Neural cell (in vitro differentiated cells): ENCODE measurements around the gene TSPO. TPM values are rescaled to one million over a fixed set of nuclear protein-coding genes. Genes with fewer than 3 reads are reported as not detected.

Experiments
- H2AFZ ChIP-seq: fragments of 200-600, 300-800 bp; sonication (generic), shearing (Covaris generic); 2 replicates; pipeline ENCODE4 v1.6.0; 2014; ENCODE audit warnings: low read depth, mild to moderate bottlenecking, antibody characterized with exemption, low read length, moderate library complexity
- H3F3A ChIP-seq: fragments of 200-600 bp; shearing (Covaris generic); 2 replicates; pipeline ENCODE4 v1.6.1; 2016; ENCODE audit warnings: mild to moderate bottlenecking, moderate library complexity, mixed read lengths, antibody characterized with exemption, low read length; ENCODE audit not compliant: insufficient read depth, poor library complexity, severe bottlenecking
- H3K27ac ChIP-seq: fragments of 200-600, 300-800 bp; sonication (generic), shearing (Covaris generic); 2 replicates; pipeline ENCODE4 v1.5.1; 2014; ENCODE audit warnings: mild to moderate bottlenecking, low read length, moderate library complexity
- H3K27me3 ChIP-seq: fragments of 300-800, 200-600 bp; sonication (generic), shearing (Covaris generic); 2 replicates; pipeline ENCODE4 v1.6.0; 2014; ENCODE audit warnings: mild to moderate bottlenecking, low read depth, low read length, moderate library complexity; ENCODE audit not compliant: insufficient read depth
- H3K36me3 ChIP-seq: fragments of 300-800, 200-600 bp; sonication (generic), shearing (Covaris generic); 2 replicates; pipeline ENCODE4 v1.5.1; 2014; ENCODE audit warnings: mild to moderate bottlenecking, antibody characterized with exemption, low read length, moderate library complexity; ENCODE audit not compliant: insufficient read depth
- H3K4me2 ChIP-seq: fragments of 300-800, 200-600 bp; sonication (generic), shearing (Covaris generic); 2 replicates; pipeline ENCODE4 v1.6.0; 2014; ENCODE audit warnings: mild to moderate bottlenecking, low read length
- H3K4me3 ChIP-seq: fragments of 300-800, 200-600 bp; sonication (generic), shearing (Covaris generic); 2 replicates; pipeline ENCODE4 v1.5.1; 2014; ENCODE audit warnings: mild to moderate bottlenecking, low read length, moderate library complexity
- H3K79me2 ChIP-seq: fragments of 200-600 bp; shearing (Covaris generic); replicated peaks from 2 replicates; pipeline ENCODE4 v1.6.0; 2014; ENCODE audit warnings: mild to moderate bottlenecking, low read length, moderate library complexity; ENCODE audit not compliant: insufficient read depth
- H3K9ac ChIP-seq: fragments of 300-800, 200-600 bp; sonication (generic), shearing (Covaris generic); 2 replicates; pipeline ENCODE4 v1.6.1; 2016; ENCODE audit warnings: mild to moderate bottlenecking, low read length, mixed read lengths
- H3K9me2 ChIP-seq: fragments of 200-600 bp; shearing (Covaris generic); 2 replicates; pipeline ENCODE4 v1.6.1; 2016; ENCODE audit warnings: mild to moderate bottlenecking, low read length, mixed read lengths; ENCODE audit not compliant: insufficient read depth
- H3K9me3 ChIP-seq: fragments of 200-600, 300-800 bp; sonication (generic), shearing (Covaris generic); 2 replicates; pipeline ENCODE4 v1.6.1; 2016; ENCODE audit warnings: mild to moderate bottlenecking, mixed run types, low read length, moderate library complexity, mixed read lengths
- H4K20me1 ChIP-seq: fragments of 200-600 bp; shearing (Covaris generic); 2 replicates; pipeline ENCODE4 v1.6.1; 2016; ENCODE audit warnings: mild to moderate bottlenecking, mixed run types; ENCODE audit not compliant: insufficient read depth
- EP300 ChIP-seq: fragments of 450-650 bp; conservative IDR thresholded peaks from 2 replicates; pipeline ENCODE4 v1.6.1; 2014; ENCODE audit warnings: antibody characterized with exemption, mild to moderate bottlenecking, moderate library complexity; ENCODE audit not compliant: poor library complexity, severe bottlenecking
- EZH2 ChIP-seq: fragments of 200-600, 300-800 bp; shearing (Covaris generic), sonication (generic); IDR thresholded peaks from 2 replicates; pipeline ENCODE4 v1.6.1; 2014; ENCODE audit warnings: antibody characterized with exemption, low read length, borderline replicate concordance, mild to moderate bottlenecking; ENCODE audit not compliant: insufficient read depth, poor library complexity, severe bottlenecking
- MXI1 ChIP-seq: fragments of 450-650 bp; conservative IDR thresholded peaks from 2 replicates; pipeline ENCODE4 v1.6.1; 2014; ENCODE audit warnings: antibody characterized with exemption, mild to moderate bottlenecking; ENCODE audit not compliant: poor library complexity, severe bottlenecking
- POLR2AphosphoS5 ChIP-seq: IDR thresholded peaks from 2 replicates; pipeline ENCODE4 v1.6.1; 2012
- RAD21 ChIP-seq: fragments of 450-650 bp; conservative IDR thresholded peaks from 2 replicates; pipeline ENCODE4 v1.6.1; 2014; ENCODE audit warnings: antibody characterized with exemption, mild to moderate bottlenecking, moderate library complexity
- REST ChIP-seq: IDR thresholded peaks from 2 replicates; pipeline ENCODE4 v1.6.1; 2012; ENCODE audit warnings: borderline replicate concordance
- SMC3 ChIP-seq: fragments of 450-650 bp; conservative IDR thresholded peaks from 2 replicates; pipeline ENCODE4 v1.6.1; 2014; ENCODE audit warnings: antibody characterized with exemption, mild to moderate bottlenecking, moderate library complexity; ENCODE audit not compliant: poor library complexity
- TAF1 ChIP-seq: IDR thresholded peaks from 2 replicates; pipeline ENCODE4 v1.6.1; 2012; ENCODE audit warnings: low read depth
- polyA plus RNA-seq: library from polyadenylated mRNA; depleted of rRNA; stranded (reverse); fragments of >200 nt; gene quantifications from 2 replicates; pipeline ENCODE4 v1.2.3, GENCODE V29; 2014
- TF ChIP-seq, protein P1 (sequence below): fragments of 450-650 bp; IDR thresholded peaks from 2 replicates; pipeline ENCODE4 v1.5.1; 2014; ENCODE audit warnings: antibody characterized with exemption, mild to moderate bottlenecking, moderate library complexity; ENCODE audit not compliant: poor library complexity, severe bottlenecking

Gene TSPO
- polyA plus RNA-seq, 1 donor from 2014 or later: not detected

- H3K9me3 ChIP-seq: no peaks in the 10 kb centered on the region
- H3K27me3 ChIP-seq: no peaks in the 10 kb centered on the region
- H3K27ac ChIP-seq: no peak overlapping the region
- no peak overlapping the region for H2AFZ ChIP-seq
- no peaks in the 10 kb centered on the region for H3K79me2 ChIP-seq
- H3K36me3 ChIP-seq: no peaks in the 10 kb centered on the region
- no peak overlapping the region for H3K4me3 ChIP-seq
- H3K4me2 ChIP-seq: no peak overlapping the region
- H3K9me2 ChIP-seq: no peaks in the 10 kb centered on the region
- no peaks in the 10 kb centered on the region for H4K20me1 ChIP-seq
- no peak for TF ChIP-seq EP300
- no peak for TF ChIP-seq POLR2AphosphoS5
- TF ChIP-seq SMC3: no peak
- TF ChIP-seq, protein P1, sequence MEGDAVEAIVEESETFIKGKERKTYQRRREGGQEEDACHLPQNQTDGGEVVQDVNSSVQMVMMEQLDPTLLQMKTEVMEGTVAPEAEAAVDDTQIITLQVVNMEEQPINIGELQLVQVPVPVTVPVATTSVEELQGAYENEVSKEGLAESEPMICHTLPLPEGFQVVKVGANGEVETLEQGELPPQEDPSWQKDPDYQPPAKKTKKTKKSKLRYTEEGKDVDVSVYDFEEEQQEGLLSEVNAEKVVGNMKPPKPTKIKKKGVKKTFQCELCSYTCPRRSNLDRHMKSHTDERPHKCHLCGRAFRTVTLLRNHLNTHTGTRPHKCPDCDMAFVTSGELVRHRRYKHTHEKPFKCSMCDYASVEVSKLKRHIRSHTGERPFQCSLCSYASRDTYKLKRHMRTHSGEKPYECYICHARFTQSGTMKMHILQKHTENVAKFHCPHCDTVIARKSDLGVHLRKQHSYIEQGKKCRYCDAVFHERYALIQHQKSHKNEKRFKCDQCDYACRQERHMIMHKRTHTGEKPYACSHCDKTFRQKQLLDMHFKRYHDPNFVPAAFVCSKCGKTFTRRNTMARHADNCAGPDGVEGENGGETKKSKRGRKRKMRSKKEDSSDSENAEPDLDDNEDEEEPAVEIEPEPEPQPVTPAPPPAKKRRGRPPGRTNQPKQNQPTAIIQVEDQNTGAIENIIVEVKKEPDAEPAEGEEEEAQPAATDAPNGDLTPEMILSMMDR: no peak
- no peak for TF ChIP-seq MXI1
- TF ChIP-seq EZH2: no peak
- no peak for TF ChIP-seq TAF1
- no peak for TF ChIP-seq REST
- TF ChIP-seq RAD21: no peak
- H3F3A ChIP-seq: no peaks in the 10 kb centered on the region
- no peak overlapping the region for H3K9ac ChIP-seq
Observed at GRCh38 chr22:43206509-43207161, 55.3 kb downstream of the TSPO start.

DNA sequence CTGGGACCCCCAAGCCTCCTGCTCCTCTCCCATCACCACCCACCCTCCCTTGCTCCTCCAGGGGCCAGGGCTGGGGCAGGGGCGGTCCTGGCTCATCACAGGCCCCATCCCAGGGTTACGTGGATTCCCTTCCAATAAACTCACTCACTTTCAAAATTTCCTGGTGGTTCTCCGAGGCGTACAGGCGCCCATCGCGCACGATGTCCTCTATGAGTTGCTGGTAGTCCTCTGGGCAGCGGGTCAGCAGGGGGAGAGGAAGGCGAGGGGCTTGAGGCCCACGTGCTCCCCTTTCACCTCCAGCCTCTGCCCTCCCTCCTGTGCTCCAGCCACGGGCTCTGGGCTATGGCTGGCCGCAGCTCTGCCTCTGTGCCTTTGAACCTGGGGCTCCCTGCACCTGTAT is 56.0 kb downstream of the TSPO start:
- no peaks in the 10 kb centered on the region for H3K9me3 ChIP-seq
- TF ChIP-seq, protein P1: no peak
- TF ChIP-seq RAD21 (no peak), EP300 (no peak), TAF1 (no peak)
- no peak overlapping the region for H3K4me3 ChIP-seq
- no peaks in the 10 kb centered on the region for H4K20me1 ChIP-seq
- H3K27ac ChIP-seq: no peak overlapping the region
- no peaks in the 10 kb centered on the region for H3K27me3 ChIP-seq
- H3K9ac ChIP-seq: no peak overlapping the region
- H3F3A ChIP-seq: no peaks in the 10 kb centered on the region
- H3K79me2 ChIP-seq: no peaks in the 10 kb centered on the region
- H3K9me2 ChIP-seq: no peaks in the 10 kb centered on the region
- H3K36me3 ChIP-seq: no peaks in the 10 kb centered on the region
- no peak overlapping the region for H2AFZ ChIP-seq
- no peak overlapping the region for H3K4me2 ChIP-seq
